OCI-LY1 (cell line): ENCODE results near the gene COL6A2.

Source experiments
- EZH2 ChIP-seq: fragments of 200-600 bp; sonication (generic), shearing (Covaris generic); IDR thresholded peaks from 2 replicates; pipeline ENCODE4 v1.8.0; 2017; ENCODE audit warnings: borderline replicate concordance, mixed run types, mild to moderate bottlenecking, antibody characterized with exemption, low read length, moderate library complexity, mixed read lengths
- TF ChIP-seq, protein P1 (sequence below): fragments of 200-600 bp; sonication (generic), shearing (Covaris generic); IDR thresholded peaks from 2 replicates; pipeline ENCODE4 v1.5.1; 2017; ENCODE audit warnings: mild to moderate bottlenecking, antibody characterized with exemption, low read length, moderate library complexity, mixed read lengths

DNA sequence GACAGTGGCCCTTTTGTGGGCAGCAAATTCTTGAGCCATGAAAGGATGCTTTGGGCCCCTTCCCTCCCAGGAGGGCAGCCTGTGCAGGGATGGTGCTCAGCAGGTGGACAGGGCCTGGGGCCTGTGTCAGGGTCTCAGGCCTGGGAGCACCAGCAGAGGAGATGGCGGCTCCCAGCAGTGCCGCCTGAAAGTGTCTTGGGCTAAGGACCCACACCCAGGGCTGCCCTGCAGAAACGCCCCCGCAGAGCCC is 33.6 kb downstream of the COL6A2 start:
- TF ChIP-seq, protein P1, sequence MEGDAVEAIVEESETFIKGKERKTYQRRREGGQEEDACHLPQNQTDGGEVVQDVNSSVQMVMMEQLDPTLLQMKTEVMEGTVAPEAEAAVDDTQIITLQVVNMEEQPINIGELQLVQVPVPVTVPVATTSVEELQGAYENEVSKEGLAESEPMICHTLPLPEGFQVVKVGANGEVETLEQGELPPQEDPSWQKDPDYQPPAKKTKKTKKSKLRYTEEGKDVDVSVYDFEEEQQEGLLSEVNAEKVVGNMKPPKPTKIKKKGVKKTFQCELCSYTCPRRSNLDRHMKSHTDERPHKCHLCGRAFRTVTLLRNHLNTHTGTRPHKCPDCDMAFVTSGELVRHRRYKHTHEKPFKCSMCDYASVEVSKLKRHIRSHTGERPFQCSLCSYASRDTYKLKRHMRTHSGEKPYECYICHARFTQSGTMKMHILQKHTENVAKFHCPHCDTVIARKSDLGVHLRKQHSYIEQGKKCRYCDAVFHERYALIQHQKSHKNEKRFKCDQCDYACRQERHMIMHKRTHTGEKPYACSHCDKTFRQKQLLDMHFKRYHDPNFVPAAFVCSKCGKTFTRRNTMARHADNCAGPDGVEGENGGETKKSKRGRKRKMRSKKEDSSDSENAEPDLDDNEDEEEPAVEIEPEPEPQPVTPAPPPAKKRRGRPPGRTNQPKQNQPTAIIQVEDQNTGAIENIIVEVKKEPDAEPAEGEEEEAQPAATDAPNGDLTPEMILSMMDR = no peak
- TF ChIP-seq EZH2 = no peak
